Prostate gland (tissue), 2 donors: ENCODE measurements around the gene VASP. TPM values are rescaled to one million over a fixed set of nuclear protein-coding genes. Genes with fewer than 3 reads are reported as not detected.

Source experiments
- DNase-seq: peaks from one replicate; pipeline ENCODE4 v3.0.0-alpha.2; 2019; ENCODE audit warnings: low spot score
- H3K27ac ChIP-seq, 2 donors: fragments of 200-600 bp; sonication (generic); 2 replicates each; pipeline ENCODE4 v1.5.1; 2017 to 2019
- H3K27me3 ChIP-seq: fragments of 200-600 bp; sonication (generic); replicated peaks from 2 replicates; pipeline ENCODE4 v1.5.1; 2019; ENCODE audit not compliant: insufficient read depth
- H3K36me3 ChIP-seq, 2 donors: fragments of 200-600 bp; sonication (generic); 1 replicate in 1 of 2; 2 replicates in 1 of 2; pipeline versions ENCODE4 v1.5.1 to v1.8.1; 2017 to 2019
- H3K4me1 ChIP-seq: fragments of 200-600 bp; sonication (generic); replicated peaks from 2 replicates; pipeline ENCODE4 v1.5.1; 2019
- H3K4me3 ChIP-seq, 2 donors: fragments of 200-600 bp; sonication (generic); 2 replicates each; pipeline ENCODE4 v1.5.1; 2017 to 2019
- H3K9me3 ChIP-seq: fragments of 200-600 bp; sonication (generic); 2 replicates; pipeline ENCODE4 v1.5.1; 2017
- POLR2A ChIP-seq: fragments of 450-650 bp; IDR thresholded peaks from one replicate; pipeline ENCODE4 v1.6.1; 2016; ENCODE audit warnings: antibody characterized with exemption, mild to moderate bottlenecking
- POLR2AphosphoS5 ChIP-seq: sonication (generic); formaldehyde crosslinking; IDR thresholded peaks from one replicate; pipeline ENCODE4 v1.6.1; 2017; ENCODE audit warnings: antibody characterized with exemption
- WGBS: methylation state at CpG from one replicate; pipeline ENCODE4 v1.1.5; 2018; 5-methylcytosine and 5-hydroxymethylcytosine counted together
- intact Hi-C: fragments of 100-400 bp; cut with DNase I; formaldehyde crosslinking; loops from one replicate; pipeline ENCODE4 v1.14.2; 2022
- total RNA-seq, 2 donors: library from RNA; depleted of rRNA; stranded (reverse); fragments of >200 nt; gene quantifications; one replicate each; pipeline ENCODE4 v1.1.0, GENCODE V29; 2016
- TF ChIP-seq, protein P1 (sequence below), 4 experiments: fragments of 200-600 bp in 2 of 4; fragments of 450-650 bp in 2 of 4; sonication (generic) in 2 of 4; IDR thresholded peaks; 1 replicate in 3 of 4; 2 replicates in 1 of 4; pipeline ENCODE4 v1.5.1; 2016 to 2019; ENCODE audit warnings: antibody characterized with exemption in 4 of 4, mild to moderate bottlenecking in 2 of 4, moderate library complexity in 2 of 4

The VASP gene
- total RNA-seq, 2 donors from 2014 or later = 82.7 to 119 TPM

- H3K27me3 ChIP-seq = no peaks in the 10 kb centered on the region
- TF ChIP-seq, protein P1, sequence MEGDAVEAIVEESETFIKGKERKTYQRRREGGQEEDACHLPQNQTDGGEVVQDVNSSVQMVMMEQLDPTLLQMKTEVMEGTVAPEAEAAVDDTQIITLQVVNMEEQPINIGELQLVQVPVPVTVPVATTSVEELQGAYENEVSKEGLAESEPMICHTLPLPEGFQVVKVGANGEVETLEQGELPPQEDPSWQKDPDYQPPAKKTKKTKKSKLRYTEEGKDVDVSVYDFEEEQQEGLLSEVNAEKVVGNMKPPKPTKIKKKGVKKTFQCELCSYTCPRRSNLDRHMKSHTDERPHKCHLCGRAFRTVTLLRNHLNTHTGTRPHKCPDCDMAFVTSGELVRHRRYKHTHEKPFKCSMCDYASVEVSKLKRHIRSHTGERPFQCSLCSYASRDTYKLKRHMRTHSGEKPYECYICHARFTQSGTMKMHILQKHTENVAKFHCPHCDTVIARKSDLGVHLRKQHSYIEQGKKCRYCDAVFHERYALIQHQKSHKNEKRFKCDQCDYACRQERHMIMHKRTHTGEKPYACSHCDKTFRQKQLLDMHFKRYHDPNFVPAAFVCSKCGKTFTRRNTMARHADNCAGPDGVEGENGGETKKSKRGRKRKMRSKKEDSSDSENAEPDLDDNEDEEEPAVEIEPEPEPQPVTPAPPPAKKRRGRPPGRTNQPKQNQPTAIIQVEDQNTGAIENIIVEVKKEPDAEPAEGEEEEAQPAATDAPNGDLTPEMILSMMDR (IDR thresholded peaks at IDR 0.05) = no peak
- no peak for TF ChIP-seq POLR2AphosphoS5
- no peak for TF ChIP-seq POLR2A
- no peak overlapping the region for H3K27ac ChIP-seq
- peaks cover 7% of the 10 kb centered on the region for H3K4me1 ChIP-seq
- intact Hi-C loops = no loop called here
- 94% methylated on average over 2 of the region's 2 CpGs for WGBS
- H3K4me3 ChIP-seq = no peak overlapping the region
- no peak for DNase-seq
- no peaks in the 10 kb centered on the region for H3K9me3 ChIP-seq
- H3K36me3 ChIP-seq = no peaks in the 10 kb centered on the region
Measured at GRCh38 chr19:45464274-45464673, 43.0 kb upstream of the VASP start.

- no peaks in the 10 kb centered on the region for H3K27me3 ChIP-seq
- peaks cover 9% of the 10 kb centered on the region for H3K4me1 ChIP-seq
- H3K27ac ChIP-seq = no peak overlapping the region
- intact Hi-C loops = no loop called here
- H3K36me3 ChIP-seq = no peaks in the 10 kb centered on the region
- H3K9me3 ChIP-seq = no peaks in the 10 kb centered on the region
- 66% methylated on average over 8 of the region's 8 CpGs for WGBS
- TF ChIP-seq, protein P1 (IDR thresholded peaks at IDR 0.05) = no peak
- TF ChIP-seq POLR2A (no peak), POLR2AphosphoS5 (no peak)
- no peak overlapping the region for H3K4me3 ChIP-seq
- no peak for DNase-seq
Measured at GRCh38 chr19:45464852-45465441, 42.3 kb upstream of the VASP start.

- H3K27ac ChIP-seq = peak overlapping the region; percentile 98 to 99
- H3K4me1 ChIP-seq = peaks cover 10% of the 10 kb centered on the region
- no peak for TF ChIP-seq POLR2A
- no peak for TF ChIP-seq POLR2AphosphoS5
- TF ChIP-seq, protein P1 (IDR thresholded peaks at IDR 0.05) = no peak
- H3K36me3 ChIP-seq = no peaks in the 10 kb centered on the region
- WGBS = 2% methylated on average over 11 of the region's 11 CpGs
- no peaks in the 10 kb centered on the region for H3K9me3 ChIP-seq
- H3K27me3 ChIP-seq = no peaks in the 10 kb centered on the region
- no peak for DNase-seq
- intact Hi-C loops = no loop called here
- H3K4me3 ChIP-seq = peak overlapping the region; percentile 54 to 67
Measured at GRCh38 chr19:45467115-45467455, 40.2 kb upstream of the VASP start.

DNA sequence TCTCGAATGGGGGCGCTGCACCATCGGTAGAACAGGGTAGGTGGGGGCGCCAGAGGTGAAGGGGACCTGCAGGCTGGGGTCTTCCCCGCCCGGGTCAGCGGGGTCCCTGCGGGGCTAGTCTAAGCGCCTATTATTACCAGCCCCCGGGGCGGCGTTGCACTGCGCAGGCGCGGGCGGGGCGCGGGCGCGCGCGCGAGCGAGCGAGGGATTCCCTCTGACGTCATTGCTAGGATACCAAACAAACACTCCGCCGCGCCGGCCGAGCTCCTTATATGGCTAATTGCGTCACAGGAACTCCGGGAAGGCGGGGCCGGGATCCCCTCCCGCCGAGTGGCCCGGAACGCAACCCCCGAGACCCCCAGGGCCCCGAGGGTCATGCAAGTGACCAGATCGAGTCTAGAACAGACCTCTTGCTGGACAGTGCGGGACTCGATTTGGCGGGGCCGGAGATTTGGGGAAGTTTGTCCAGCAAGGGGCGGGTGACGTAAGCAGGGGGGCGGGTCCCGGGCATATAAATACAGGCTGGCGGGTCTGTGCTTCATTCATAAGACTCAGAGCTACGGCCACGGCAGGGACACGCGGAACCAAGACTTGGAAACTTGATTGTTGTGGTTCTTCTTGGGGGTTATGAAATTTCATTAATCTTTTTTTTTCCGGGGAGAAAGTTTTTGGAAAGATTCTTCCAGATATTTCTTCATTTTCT, 39.7 kb upstream of the VASP start, which contains the start of gene FOSB:
Gene FOSB, plus strand, starts transcription at position 541 of the 703 bp plus-strand sequence. CDS start 591 bp downstream, outside the sequence.
- WGBS = under 1% methylated on average over 56 of the region's 56 CpGs
- TF ChIP-seq POLR2AphosphoS5 = peak; percentile 96
- peak; percentile 90 for TF ChIP-seq POLR2A
- TF ChIP-seq, protein P1 (IDR thresholded peaks at IDR 0.05) = peak in 1 of 4 experiments; percentile 20

More for the DNA sequence above, 39.7 kb upstream of the VASP start, which contains the start of gene FOSB:
- H3K27me3 ChIP-seq = no peaks in the 10 kb centered on the region
- H3K4me1 ChIP-seq = peaks cover 10% of the 10 kb centered on the region
- DNase-seq = peak; percentile 95
- H3K27ac ChIP-seq = peak within 1 kb of the TSS; percentile 98 to 99
- peak within 1 kb of the TSS; percentile 54 to 67 for H3K4me3 ChIP-seq
- H3K9me3 ChIP-seq = no peaks in the 10 kb centered on the region
- intact Hi-C loops = no loop called here
- H3K36me3 ChIP-seq = no peaks in the 10 kb centered on the region
